Brain microvascular endothelial cell (primary cell): ENCODE measurements around the gene SF3B2.

Source experiments
- DNase-seq: peaks from one replicate; pipeline ENCODE4 v3.0.0-alpha.2; 2020
- H3K27ac ChIP-seq: fragments of 250-450 bp; sonication (Bioruptor Pico); 2 replicates; pipeline ENCODE4 v1.5.1; 2020; ENCODE audit warnings: mild to moderate bottlenecking, moderate library complexity
- H3K27me3 ChIP-seq: fragments of 250-450 bp; sonication (Bioruptor Pico); replicated peaks from 2 replicates; pipeline ENCODE4 v1.5.1; 2020; ENCODE audit warnings: mild to moderate bottlenecking
- H3K36me3 ChIP-seq: fragments of 250-450 bp; sonication (Bioruptor Pico); replicated peaks from 2 replicates; pipeline ENCODE4 v1.5.1; 2020; ENCODE audit warnings: mild to moderate bottlenecking
- H3K4me3 ChIP-seq: 2 replicates; pipeline ENCODE4 v1.5.1; 2011; ENCODE audit warnings: low read depth, mild to moderate bottlenecking, control low read depth, low read length, moderate library complexity
- in situ Hi-C: cut with HindIII; loops from 2 replicates; pipeline ENCODE4 v1.10.0; 2017; ENCODE audit warnings: low sequenced_read_pairs, low pct_ligation_motif_present
- TF ChIP-seq, protein P1 (sequence below): IDR thresholded peaks from 2 replicates; pipeline ENCODE4 v1.5.1; 2011; ENCODE audit warnings: low read depth, mild to moderate bottlenecking, moderate library complexity, low read length, control low read depth, inconsistent platforms; ENCODE audit errors: missing control alignments

Gene SF3B2

GRCh38 chr11:66066751-66067150 is 14.6 kb downstream of the SF3B2 start:
- no peak for DNase-seq
- H3K27ac ChIP-seq, result no peak overlapping the region
- in situ Hi-C loops, result no loop called here
- H3K4me3 ChIP-seq, result no peak overlapping the region
- peaks cover 67% of the 10 kb centered on the region for H3K36me3 ChIP-seq
- H3K27me3 ChIP-seq, result no peaks in the 10 kb centered on the region
- TF ChIP-seq, protein P1, sequence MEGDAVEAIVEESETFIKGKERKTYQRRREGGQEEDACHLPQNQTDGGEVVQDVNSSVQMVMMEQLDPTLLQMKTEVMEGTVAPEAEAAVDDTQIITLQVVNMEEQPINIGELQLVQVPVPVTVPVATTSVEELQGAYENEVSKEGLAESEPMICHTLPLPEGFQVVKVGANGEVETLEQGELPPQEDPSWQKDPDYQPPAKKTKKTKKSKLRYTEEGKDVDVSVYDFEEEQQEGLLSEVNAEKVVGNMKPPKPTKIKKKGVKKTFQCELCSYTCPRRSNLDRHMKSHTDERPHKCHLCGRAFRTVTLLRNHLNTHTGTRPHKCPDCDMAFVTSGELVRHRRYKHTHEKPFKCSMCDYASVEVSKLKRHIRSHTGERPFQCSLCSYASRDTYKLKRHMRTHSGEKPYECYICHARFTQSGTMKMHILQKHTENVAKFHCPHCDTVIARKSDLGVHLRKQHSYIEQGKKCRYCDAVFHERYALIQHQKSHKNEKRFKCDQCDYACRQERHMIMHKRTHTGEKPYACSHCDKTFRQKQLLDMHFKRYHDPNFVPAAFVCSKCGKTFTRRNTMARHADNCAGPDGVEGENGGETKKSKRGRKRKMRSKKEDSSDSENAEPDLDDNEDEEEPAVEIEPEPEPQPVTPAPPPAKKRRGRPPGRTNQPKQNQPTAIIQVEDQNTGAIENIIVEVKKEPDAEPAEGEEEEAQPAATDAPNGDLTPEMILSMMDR, result no peak

- H3K27me3 ChIP-seq, result no peaks in the 10 kb centered on the region
- H3K36me3 ChIP-seq, result peaks cover 61% of the 10 kb centered on the region
- H3K4me3 ChIP-seq, result no peak overlapping the region
- H3K27ac ChIP-seq, result no peak overlapping the region
- TF ChIP-seq, protein P1, result no peak
- in situ Hi-C loops, result no loop called here
- no peak for DNase-seq
Measured at GRCh38 chr11:66067640-66068039, 15.5 kb downstream of the SF3B2 start.

GRCh38 chr11:66068154-66068821 is 16.1 kb downstream of the SF3B2 start:
- H3K27ac ChIP-seq, result peak overlapping the region; percentile 10
- no peaks in the 10 kb centered on the region for H3K27me3 ChIP-seq
- H3K36me3 ChIP-seq, result peaks cover 61% of the 10 kb centered on the region
- in situ Hi-C loops, result no loop called here
- DNase-seq, result peak; percentile 67
- no peak overlapping the region for H3K4me3 ChIP-seq
- TF ChIP-seq, protein P1, result peak; percentile 97

DNA sequence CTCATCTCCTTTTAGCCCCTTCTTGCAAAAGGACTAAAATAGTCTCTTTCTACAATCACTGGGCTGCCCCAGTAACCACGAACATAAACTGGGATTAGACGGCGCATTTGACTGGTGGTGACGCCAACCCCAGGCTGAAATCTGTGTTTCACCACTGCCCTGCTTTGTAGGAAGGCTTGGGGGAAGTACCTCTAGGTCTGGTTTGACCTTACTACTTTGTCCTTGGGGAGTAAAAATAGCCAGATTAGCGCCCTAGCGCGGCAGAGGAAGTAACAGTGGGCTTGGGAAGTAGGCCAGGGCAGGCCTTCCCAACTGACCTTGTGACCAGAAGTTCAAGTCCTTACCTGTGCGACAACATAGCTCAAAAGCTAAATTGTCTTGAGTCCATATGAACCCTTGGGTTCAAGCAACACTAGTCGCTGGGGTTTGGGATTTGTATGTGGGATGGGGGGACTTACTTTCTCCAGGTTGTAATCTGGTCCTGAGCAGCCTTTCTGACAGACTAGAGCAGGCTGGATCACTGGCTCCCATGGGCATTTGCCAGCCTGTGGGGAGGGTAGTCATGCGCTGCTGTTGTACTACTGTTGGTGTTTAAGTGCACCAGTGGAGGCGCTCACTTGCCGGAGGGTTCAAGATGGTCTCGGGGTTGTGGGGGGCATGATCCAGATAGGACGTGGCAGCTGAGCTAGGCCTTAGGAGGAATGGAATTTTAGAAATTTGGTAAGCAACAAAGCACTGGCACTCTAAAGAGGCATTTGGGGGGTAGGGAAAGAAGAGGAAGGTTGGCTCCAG is 17.0 kb downstream of the SF3B2 start:
- TF ChIP-seq, protein P1, result peak; percentile 43
- H3K36me3 ChIP-seq, result peaks cover 55% of the 10 kb centered on the region
- in situ Hi-C loops, result no loop called here
- H3K4me3 ChIP-seq, result peak overlapping the region; percentile 47
- H3K27me3 ChIP-seq, result no peaks in the 10 kb centered on the region
- H3K27ac ChIP-seq, result peak overlapping the region; percentile 78
- peak; percentile 48 for DNase-seq

GRCh38 chr11:66069715-66070603 is 17.8 kb downstream of the SF3B2 start, which contains the start of gene PACS1:
TSS of gene PACS1 (plus strand) at chr11:66070272. CDS start at chr11:66070487, 215 bp downstream.
- peak; percentile 58 for DNase-seq
- Histone ChIP-seq H3K36me3 (peaks cover 53% of the 10 kb centered on the region), H3K4me3 (peak within 1 kb of the TSS; percentile 72), H3K27me3 (no peaks in the 10 kb centered on the region), H3K27ac (peak within 1 kb of the TSS; percentile 78)
- in situ Hi-C loops, result no loop called here
- TF ChIP-seq, protein P1, result no peak
